PFSK-1 (cell line): ENCODE data around the gene BRD7.

Source experiments
- POLR2AphosphoS5 ChIP-seq: IDR thresholded peaks from 2 replicates; pipeline ENCODE4 v1.6.1; 2012; ENCODE audit warnings: low read depth, mild to moderate bottlenecking, control low read depth, low read length, moderate library complexity
- REST ChIP-seq, 2 experiments: IDR thresholded peaks; 2 replicates each; pipeline versions ENCODE4 v1.6.1 to v1.8.0; 2011 to 2012; ENCODE audit warnings: low read depth in 2 of 2, low read length in 2 of 2, control low read depth in 1 of 2, inconsistent platforms in 1 of 2, mild to moderate bottlenecking in 1 of 2, moderate library complexity in 1 of 2; ENCODE audit not compliant: insufficient read depth in 1 of 2
- TAF1 ChIP-seq: IDR thresholded peaks from 2 replicates; pipeline ENCODE4 v1.6.1; 2012; ENCODE audit warnings: low read length, control low read depth, borderline replicate concordance; ENCODE audit not compliant: insufficient read depth

GRCh38 chr16:50288920-50289319, 79.9 kb downstream of the BRD7 start:
- TF ChIP-seq POLR2AphosphoS5 (no peak), REST (IDR thresholded peaks at IDR 0.05; ENCODE audit: insufficient read depth in 1 of 2, low read depth in 2 of 2, low read length in 2 of 2) (no peak), TAF1 (no peak)
